Measurements from ENCODE around the gene ARHGEF9.

Gene ARHGEF9

DNA sequence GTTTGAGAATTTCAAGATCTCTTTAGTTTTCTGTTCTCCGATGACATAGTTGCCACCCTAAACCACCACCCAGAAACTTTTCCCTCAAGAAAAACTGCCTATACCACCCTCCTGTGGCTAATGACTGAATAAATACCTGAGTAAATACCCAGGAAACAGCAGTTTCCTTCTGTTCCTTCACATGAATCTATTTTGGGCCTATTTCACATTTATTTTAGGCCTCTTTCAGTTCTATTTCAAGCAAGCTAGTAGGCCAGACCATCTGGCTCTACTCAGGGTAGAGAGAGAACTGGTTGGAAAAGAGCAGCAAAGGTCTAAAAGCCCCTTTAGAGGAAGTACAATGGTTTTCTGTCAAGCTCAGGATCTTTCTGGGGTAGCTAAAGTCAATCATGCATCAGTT, 23.4 kb downstream of the ARHGEF9 start:
- POLR2A ChIA-PET, result no interaction called here
- H3K4me1 ChIP-seq (ENCODE audit: control extremely low read depth in 1 of 4, control insufficient read depth in 4 of 4, insufficient read depth in 4 of 4, low read length in 3 of 4), result peaks cover 6 to 27% (median 15%) of the 10 kb centered on the region in 4 experiments
- H3K4me3 ChIP-seq (ENCODE audit: control insufficient read depth in 1 of 7, extremely low read depth in 1 of 7, insufficient read depth in 4 of 7, low read depth in 2 of 7, low read length in 6 of 7), result no peak overlapping the region
- CTCF ChIA-PET, result interaction anchor here (0.7 to 1.8 kb wide), 4 partner anchors 15 to 487 kb away, joined by 3 to 10 read pairs (median 3); no protein-coding TSS in a partner anchor
- peak in 2 of 3 donors; percentile 76 to 86 for DNase-seq
- H3K9me3 ChIP-seq (ENCODE audit: control extremely low read depth in 1 of 5, control insufficient read depth in 4 of 5, insufficient read depth in 2 of 5, low read depth in 1 of 5, low read length in 4 of 5), result no peaks in the 10 kb centered on the region
- H3K27me3 ChIP-seq (replicated peaks in 2 of 5; ENCODE audit: control insufficient read depth in 4 of 5, insufficient read depth in 5 of 5, low read length in 4 of 5), result no peaks in the 10 kb centered on the region
- no peak overlapping the region for H3K27ac ChIP-seq (ENCODE audit: insufficient read depth in 1 of 2, low read depth in 1 of 2, low read length in 2 of 2, poor library complexity in 1 of 2, severe bottlenecking in 2 of 2)
- H3K36me3 ChIP-seq (ENCODE audit: control insufficient read depth in 4 of 4, insufficient read depth in 4 of 4, low read length in 3 of 4), result no peaks in the 10 kb centered on the region
- 38% methylated on average over 1 of the region's 1 CpG for WGBS (ENCODE audit: insufficient coverage)

DNA sequence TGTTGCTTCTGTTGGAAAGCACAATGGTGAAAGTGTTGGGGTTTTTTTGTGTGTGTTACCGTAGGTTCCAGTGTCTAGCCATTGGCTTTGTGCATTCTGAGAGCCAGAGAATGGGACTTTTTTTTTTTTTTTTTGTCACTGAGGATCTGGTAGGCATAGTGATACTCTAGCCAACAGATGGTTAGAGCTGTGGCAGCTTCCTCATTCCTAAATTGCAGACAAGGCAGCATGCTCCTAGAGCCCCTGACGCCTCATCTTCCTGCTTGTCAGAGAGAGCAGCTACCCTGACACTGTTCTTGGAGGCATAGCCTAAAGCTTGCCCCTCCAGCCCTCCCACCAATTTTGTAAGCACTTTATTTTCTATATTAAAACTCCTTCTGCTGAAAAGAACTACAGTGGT, 27.0 kb downstream of the ARHGEF9 start:
- H3K9me3 ChIP-seq (ENCODE audit: control extremely low read depth in 1 of 5, control insufficient read depth in 4 of 5, insufficient read depth in 2 of 5, low read depth in 1 of 5, low read length in 4 of 5), result no peaks in the 10 kb centered on the region
- ChIA-PET CTCF (interaction anchor here (1.3 kb wide), 1 partner anchor 11 kb away, joined by 3 read pairs; no protein-coding TSS in a partner anchor), POLR2A (no interaction called here)
- DNase-seq, result peak in 2 of 3 donors; percentile 44 to 64
- H3K4me1 ChIP-seq (ENCODE audit: control extremely low read depth in 1 of 4, control insufficient read depth in 4 of 4, insufficient read depth in 4 of 4, low read length in 3 of 4), result peaks cover 3 to 23% (median 10%) of the 10 kb centered on the region in 4 experiments
- H3K27ac ChIP-seq (ENCODE audit: insufficient read depth in 1 of 2, low read depth in 1 of 2, low read length in 2 of 2, poor library complexity in 1 of 2, severe bottlenecking in 2 of 2), result no peak overlapping the region
- no peaks in the 10 kb centered on the region for H3K36me3 ChIP-seq (ENCODE audit: control insufficient read depth in 4 of 4, insufficient read depth in 4 of 4, low read length in 3 of 4)
- no peak overlapping the region for H3K4me3 ChIP-seq (ENCODE audit: control insufficient read depth in 1 of 7, extremely low read depth in 1 of 7, insufficient read depth in 4 of 7, low read depth in 2 of 7, low read length in 6 of 7)
- H3K27me3 ChIP-seq (replicated peaks in 2 of 5; ENCODE audit: control insufficient read depth in 4 of 5, insufficient read depth in 5 of 5, low read length in 4 of 5), result no peaks in the 10 kb centered on the region
- WGBS (ENCODE audit: insufficient coverage), result no CpG with 5 or more reads among the region's 2 CpGs

DNA sequence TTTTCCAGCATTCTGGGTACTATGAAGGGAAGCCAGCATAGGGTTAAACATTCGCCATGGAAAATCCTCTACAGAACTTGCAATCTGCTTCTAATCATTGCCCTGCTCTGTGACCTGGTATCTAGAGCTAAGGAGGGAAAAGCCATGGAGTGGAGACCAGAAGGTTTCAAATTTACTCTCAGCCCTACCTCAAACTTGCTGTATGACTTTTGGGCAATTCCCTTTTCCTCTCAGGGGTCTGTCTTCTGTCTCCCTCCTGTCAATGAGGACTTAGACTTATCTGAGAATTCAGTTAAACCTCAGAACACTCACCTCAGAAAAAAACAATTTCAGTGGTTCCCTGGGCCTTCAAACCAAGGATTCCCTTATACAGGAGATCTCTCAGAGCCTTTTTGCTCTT, 29.1 kb downstream of the ARHGEF9 start:
- peaks cover 0 to 12% (median 8%) of the 10 kb centered on the region in 4 experiments for H3K4me1 ChIP-seq (ENCODE audit: control extremely low read depth in 1 of 4, control insufficient read depth in 4 of 4, insufficient read depth in 4 of 4, low read length in 3 of 4)
- ChIA-PET POLR2A (no interaction called here), CTCF (no interaction called here)
- H3K4me3 ChIP-seq (ENCODE audit: control insufficient read depth in 1 of 7, extremely low read depth in 1 of 7, insufficient read depth in 4 of 7, low read depth in 2 of 7, low read length in 6 of 7), result peak overlapping the region in 2 of 7 experiments; percentile 45 to 75
- H3K27me3 ChIP-seq (replicated peaks in 2 of 5; ENCODE audit: control insufficient read depth in 4 of 5, insufficient read depth in 5 of 5, low read length in 4 of 5), result no peaks in the 10 kb centered on the region
- H3K27ac ChIP-seq (ENCODE audit: insufficient read depth in 1 of 2, low read depth in 1 of 2, low read length in 2 of 2, poor library complexity in 1 of 2, severe bottlenecking in 2 of 2), result no peak overlapping the region
- no peaks in the 10 kb centered on the region for H3K9me3 ChIP-seq (ENCODE audit: control extremely low read depth in 1 of 5, control insufficient read depth in 4 of 5, insufficient read depth in 2 of 5, low read depth in 1 of 5, low read length in 4 of 5)
- H3K36me3 ChIP-seq (ENCODE audit: control insufficient read depth in 4 of 4, insufficient read depth in 4 of 4, low read length in 3 of 4), result no peaks in the 10 kb centered on the region
- 60% methylated on average over 1 of the region's 1 CpG for WGBS (ENCODE audit: insufficient coverage)
- DNase-seq, result no peak

DNA sequence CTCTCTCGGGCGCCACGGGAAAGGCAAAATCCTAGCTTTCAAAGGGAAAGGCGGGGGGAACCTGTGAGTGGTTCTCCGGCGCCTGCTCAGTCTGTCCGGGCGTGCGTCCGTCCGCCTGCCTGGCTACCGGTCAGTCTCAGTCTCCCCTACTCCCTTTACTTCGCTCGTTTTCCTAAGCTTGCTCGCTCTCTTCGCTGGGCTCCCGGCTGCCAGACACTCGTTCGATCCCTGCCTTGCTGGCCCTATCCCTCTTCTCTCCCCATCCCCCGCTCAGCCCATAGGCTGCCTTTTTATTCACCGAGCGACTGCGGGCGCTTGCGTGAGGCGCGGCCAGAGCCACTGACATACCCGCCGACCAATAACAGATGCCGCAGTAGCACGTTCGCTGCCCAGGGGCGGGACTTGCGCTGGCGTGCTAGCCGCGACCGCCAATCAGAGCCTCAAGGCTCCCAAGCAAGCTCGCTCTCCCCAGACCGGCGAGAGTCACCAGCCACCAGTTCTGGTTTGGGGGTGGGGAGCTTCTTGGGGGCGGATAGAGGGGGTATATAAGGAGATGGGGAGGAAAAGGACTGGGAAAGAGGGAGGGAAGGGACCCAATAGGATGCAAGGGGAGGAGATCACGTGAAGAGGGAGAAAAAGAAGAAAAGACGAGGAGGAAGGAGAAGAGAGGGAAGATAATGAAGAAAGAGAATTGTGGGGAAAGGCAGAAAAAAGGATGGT, 30.0 kb downstream of the ARHGEF9 start:
- Histone ChIP-seq H3K4me1 (ENCODE audit: control extremely low read depth in 1 of 4, control insufficient read depth in 4 of 4, insufficient read depth in 4 of 4, low read length in 3 of 4) (peaks cover 0 to 12% (median 8%) of the 10 kb centered on the region in 4 experiments), H3K4me3 (ENCODE audit: control insufficient read depth in 1 of 7, extremely low read depth in 1 of 7, insufficient read depth in 4 of 7, low read depth in 2 of 7, low read length in 6 of 7) (peak overlapping the region; percentile 75 to 92 (median 87)), H3K36me3 (ENCODE audit: control insufficient read depth in 4 of 4, insufficient read depth in 4 of 4, low read length in 3 of 4) (no peaks in the 10 kb centered on the region), H3K27me3 (replicated peaks in 2 of 5; ENCODE audit: control insufficient read depth in 4 of 5, insufficient read depth in 5 of 5, low read length in 4 of 5) (no peaks in the 10 kb centered on the region), H3K27ac (ENCODE audit: insufficient read depth in 1 of 2, low read depth in 1 of 2, low read length in 2 of 2, poor library complexity in 1 of 2, severe bottlenecking in 2 of 2) (peak overlapping the region; percentile 56 to 74), H3K9me3 (ENCODE audit: control extremely low read depth in 1 of 5, control insufficient read depth in 4 of 5, insufficient read depth in 2 of 5, low read depth in 1 of 5, low read length in 4 of 5) (no peaks in the 10 kb centered on the region)
- CTCF ChIA-PET, result no interaction called here
- peak; percentile 88 to 95 (median 93) for DNase-seq
- POLR2A ChIA-PET, result no interaction called here
- WGBS (ENCODE audit: insufficient coverage), result 30% methylated on average over 38 of the region's 44 CpGs

DNA sequence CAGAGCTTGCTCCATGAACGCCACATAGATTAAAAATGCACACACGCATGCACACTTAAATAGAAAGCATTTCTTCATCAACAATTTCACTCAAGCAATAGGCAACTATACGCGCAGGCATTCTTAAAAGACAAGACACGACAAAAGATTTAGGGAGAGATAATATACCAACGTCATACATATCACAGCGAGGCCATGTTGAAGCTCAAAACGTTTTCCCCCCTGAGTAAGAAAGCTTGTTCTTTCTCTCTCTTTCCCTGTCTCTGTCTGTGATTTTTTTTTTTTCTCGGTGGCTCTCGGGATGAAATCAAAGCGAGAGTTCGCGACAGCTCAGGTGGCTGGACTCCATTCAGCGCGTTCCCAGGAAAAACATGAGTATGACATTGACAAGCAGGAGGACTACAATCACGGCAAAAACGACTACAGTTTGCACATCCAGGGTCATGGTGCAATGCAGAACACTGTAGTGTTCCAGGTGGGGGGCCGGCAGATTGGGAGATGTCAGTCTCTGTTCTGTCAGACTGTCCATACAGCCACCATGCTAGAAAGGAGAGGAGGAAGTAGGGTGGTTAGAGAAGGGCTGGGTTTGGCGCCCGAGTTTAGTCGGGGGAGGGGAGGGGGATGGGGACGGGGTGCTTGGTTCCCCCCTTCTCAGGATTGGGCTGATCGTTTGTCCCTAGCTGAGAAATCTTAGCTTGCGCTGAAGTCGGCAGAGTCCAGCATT, 30.7 kb downstream of the ARHGEF9 start:
- peak in 2 of 3 donors; percentile 34 to 43 for DNase-seq
- Histone ChIP-seq H3K27me3 (replicated peaks in 2 of 5; ENCODE audit: control insufficient read depth in 4 of 5, insufficient read depth in 5 of 5, low read length in 4 of 5) (no peaks in the 10 kb centered on the region), H3K36me3 (ENCODE audit: control insufficient read depth in 4 of 4, insufficient read depth in 4 of 4, low read length in 3 of 4) (no peaks in the 10 kb centered on the region), H3K4me3 (ENCODE audit: control insufficient read depth in 1 of 7, extremely low read depth in 1 of 7, insufficient read depth in 4 of 7, low read depth in 2 of 7, low read length in 6 of 7) (peak overlapping the region; percentile 75 to 92 (median 87)), H3K9me3 (ENCODE audit: control extremely low read depth in 1 of 5, control insufficient read depth in 4 of 5, insufficient read depth in 2 of 5, low read depth in 1 of 5, low read length in 4 of 5) (no peaks in the 10 kb centered on the region), H3K4me1 (ENCODE audit: control extremely low read depth in 1 of 4, control insufficient read depth in 4 of 4, insufficient read depth in 4 of 4, low read length in 3 of 4) (peaks cover 0 to 12% (median 8%) of the 10 kb centered on the region in 4 experiments), H3K27ac (ENCODE audit: insufficient read depth in 1 of 2, low read depth in 1 of 2, low read length in 2 of 2, poor library complexity in 1 of 2, severe bottlenecking in 2 of 2) (peak overlapping the region; percentile 56 to 74)
- ChIA-PET CTCF (interaction anchor here (1.2 to 1.3 kb wide), 2 partner anchors 10 to 33 kb away, joined by 3 to 4 read pairs; no protein-coding TSS in a partner anchor), POLR2A (no interaction called here)
- WGBS (ENCODE audit: insufficient coverage), result 31% methylated on average over 18 of the region's 25 CpGs

DNA sequence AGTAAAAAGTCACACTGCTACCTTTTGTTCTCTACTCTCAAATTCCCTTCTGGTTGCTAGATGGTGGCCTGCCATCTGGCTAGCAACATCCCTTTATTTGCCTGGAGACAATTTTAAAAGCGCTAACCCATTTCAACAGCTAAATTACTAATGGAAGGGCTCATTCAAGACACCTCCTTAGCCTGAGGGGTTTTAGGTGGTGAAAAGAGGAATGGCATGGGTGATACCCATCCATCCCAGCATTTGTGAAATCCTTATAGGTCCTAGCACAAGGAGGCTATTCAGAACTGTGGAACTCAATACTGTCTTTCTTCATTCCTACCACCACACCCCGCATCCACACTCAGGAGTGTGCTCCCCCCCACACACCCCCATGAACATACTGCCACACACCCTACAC, 33.5 kb downstream of the ARHGEF9 start:
- Histone ChIP-seq H3K4me1 (ENCODE audit: control extremely low read depth in 1 of 4, control insufficient read depth in 4 of 4, insufficient read depth in 4 of 4, low read length in 3 of 4) (peaks cover 3 to 19% (median 11%) of the 10 kb centered on the region in 4 experiments), H3K27ac (ENCODE audit: insufficient read depth in 1 of 2, low read depth in 1 of 2, low read length in 2 of 2, poor library complexity in 1 of 2, severe bottlenecking in 2 of 2) (no peak overlapping the region), H3K4me3 (ENCODE audit: control insufficient read depth in 1 of 7, extremely low read depth in 1 of 7, insufficient read depth in 4 of 7, low read depth in 2 of 7, low read length in 6 of 7) (no peak overlapping the region), H3K27me3 (replicated peaks in 2 of 5; ENCODE audit: control insufficient read depth in 4 of 5, insufficient read depth in 5 of 5, low read length in 4 of 5) (no peaks in the 10 kb centered on the region), H3K9me3 (ENCODE audit: control extremely low read depth in 1 of 5, control insufficient read depth in 4 of 5, insufficient read depth in 2 of 5, low read depth in 1 of 5, low read length in 4 of 5) (no peaks in the 10 kb centered on the region), H3K36me3 (ENCODE audit: control insufficient read depth in 4 of 4, insufficient read depth in 4 of 4, low read length in 3 of 4) (no peaks in the 10 kb centered on the region)
- WGBS (ENCODE audit: insufficient coverage), result 80% methylated on average over 1 of the region's 2 CpGs
- ChIA-PET POLR2A (no interaction called here), CTCF (interaction anchor here (2.0 kb wide), 1 partner anchor 13 kb away, joined by 4 read pairs; no protein-coding TSS in a partner anchor)
- DNase-seq, result no peak

DNA sequence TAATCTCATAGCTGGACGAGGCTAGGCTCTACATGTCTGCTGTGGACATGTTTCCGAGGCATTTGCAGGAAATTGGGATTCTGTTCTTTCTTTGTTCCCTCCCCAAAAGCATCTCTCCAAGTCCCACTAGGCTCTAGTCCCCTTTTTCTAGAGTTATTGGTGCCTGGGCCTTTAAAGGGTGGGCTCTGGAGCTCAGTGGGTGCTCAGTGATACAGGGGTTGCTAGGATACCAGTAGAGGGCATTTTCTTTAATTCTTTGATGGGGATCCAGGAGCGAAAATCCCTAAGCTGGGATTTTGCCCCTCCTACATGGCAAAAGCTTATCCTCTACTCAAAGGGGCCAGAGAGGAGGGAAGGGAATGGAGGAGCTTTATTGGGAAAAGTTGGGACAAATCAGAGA, 34.2 kb downstream of the ARHGEF9 start:
- DNase-seq, result no peak
- ChIA-PET POLR2A (no interaction called here), CTCF (no interaction called here)
- Histone ChIP-seq H3K4me3 (ENCODE audit: control insufficient read depth in 1 of 7, extremely low read depth in 1 of 7, insufficient read depth in 4 of 7, low read depth in 2 of 7, low read length in 6 of 7) (no peak overlapping the region), H3K27me3 (replicated peaks in 2 of 5; ENCODE audit: control insufficient read depth in 4 of 5, insufficient read depth in 5 of 5, low read length in 4 of 5) (no peaks in the 10 kb centered on the region), H3K4me1 (ENCODE audit: control extremely low read depth in 1 of 4, control insufficient read depth in 4 of 4, insufficient read depth in 4 of 4, low read length in 3 of 4) (peaks cover 6 to 22% (median 13%) of the 10 kb centered on the region in 4 experiments), H3K9me3 (ENCODE audit: control extremely low read depth in 1 of 5, control insufficient read depth in 4 of 5, insufficient read depth in 2 of 5, low read depth in 1 of 5, low read length in 4 of 5) (no peaks in the 10 kb centered on the region), H3K36me3 (ENCODE audit: control insufficient read depth in 4 of 4, insufficient read depth in 4 of 4, low read length in 3 of 4) (no peaks in the 10 kb centered on the region), H3K27ac (ENCODE audit: insufficient read depth in 1 of 2, low read depth in 1 of 2, low read length in 2 of 2, poor library complexity in 1 of 2, severe bottlenecking in 2 of 2) (no peak overlapping the region)
- WGBS (ENCODE audit: insufficient coverage), result no CpG with 5 or more reads among the region's 3 CpGs
